ENCODE data around the gene FLRT1.

The FLRT1 gene

GRCh38 chr11:64005691-64006090 lies 30.0 kb upstream of the FLRT1 start:
- in situ Hi-C loops (cut with MboI; ENCODE audit: low sequenced_read_pairs) = no loop called here

DNA sequence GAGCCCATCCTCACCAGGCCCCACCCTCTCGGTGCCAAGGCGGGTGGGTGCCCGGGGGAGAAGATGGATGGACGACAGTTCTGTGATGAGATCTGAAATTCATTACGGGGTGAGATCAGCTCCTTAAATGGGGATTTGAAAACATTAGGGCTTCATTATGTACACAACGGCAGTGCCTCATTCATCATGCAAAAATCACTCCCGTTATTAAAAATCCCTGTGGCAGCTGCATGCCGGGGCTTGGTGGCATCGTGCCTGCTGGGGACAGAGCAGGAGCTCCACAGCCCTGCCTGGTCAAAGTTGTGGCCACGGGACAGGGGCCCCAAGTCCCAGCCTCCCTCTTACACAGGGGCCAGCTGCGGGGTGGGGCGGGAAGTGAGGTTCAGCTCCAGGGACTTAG lies 29.3 kb upstream of the FLRT1 start:
- in situ Hi-C loops (cut with MboI; ENCODE audit: low sequenced_read_pairs) = no loop called here

DNA sequence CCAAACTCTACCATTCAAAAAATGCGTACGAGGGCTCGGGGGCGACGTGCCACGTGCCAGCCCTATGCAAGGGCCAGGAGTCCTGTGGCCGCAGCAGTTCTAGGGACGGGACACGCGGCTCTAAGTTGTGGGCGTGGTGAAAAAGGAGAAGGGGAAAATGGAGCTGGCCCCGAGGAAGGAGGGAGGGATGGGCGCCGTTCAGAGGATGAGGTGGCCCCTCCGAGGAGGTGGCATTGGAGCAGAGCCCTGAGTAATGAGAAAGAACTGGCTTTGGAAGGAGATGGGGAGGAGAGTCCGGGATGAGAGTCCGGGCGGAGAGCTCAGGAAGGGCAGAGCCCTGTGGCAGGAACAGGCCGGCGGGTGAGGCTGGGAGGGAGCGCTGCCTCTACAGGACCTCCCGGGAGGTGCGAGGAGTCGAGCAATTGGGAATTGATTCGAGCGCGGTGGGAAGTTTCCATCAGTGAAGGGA lies 28.5 kb upstream of the FLRT1 start:
- in situ Hi-C loops (cut with MboI; ENCODE audit: low sequenced_read_pairs) = no loop called here

GRCh38 chr11:64007629-64008282 lies 28.0 kb upstream of the FLRT1 start:
- in situ Hi-C loops (cut with MboI; ENCODE audit: low sequenced_read_pairs) = no loop called here

DNA sequence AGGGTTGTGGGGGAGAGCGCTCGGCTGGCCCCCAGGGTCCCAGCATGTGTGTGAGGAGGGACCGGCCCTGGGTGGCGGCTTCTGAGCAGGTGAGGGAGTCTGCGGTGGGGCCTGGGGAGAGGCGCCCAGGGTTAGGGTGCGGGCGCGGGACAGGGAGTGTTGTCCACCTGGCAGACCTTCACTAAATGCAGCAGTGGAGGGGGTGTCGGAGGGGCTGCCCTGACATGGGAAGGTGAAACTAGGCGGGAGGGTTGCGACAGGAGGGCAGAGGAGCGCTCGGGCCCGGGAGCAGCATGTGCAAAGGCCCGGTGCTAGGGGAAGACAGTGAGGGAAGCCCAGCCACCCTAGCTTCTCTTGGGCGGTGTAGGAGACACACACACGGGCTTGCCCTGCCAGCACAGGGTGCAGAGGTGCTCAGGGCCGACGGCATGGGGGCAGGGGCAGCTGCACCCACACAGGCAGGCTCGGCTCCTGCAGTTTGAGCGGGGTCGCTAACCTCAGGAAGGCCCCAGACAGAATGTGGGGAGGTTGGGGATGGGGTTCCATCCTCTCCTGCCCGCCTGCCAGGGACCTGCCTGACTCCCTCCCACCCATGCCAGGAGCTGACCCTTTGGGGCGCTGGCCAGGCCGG lies 27.3 kb upstream of the FLRT1 start:
- in situ Hi-C loops (cut with MboI; ENCODE audit: low sequenced_read_pairs) = no loop called here

DNA sequence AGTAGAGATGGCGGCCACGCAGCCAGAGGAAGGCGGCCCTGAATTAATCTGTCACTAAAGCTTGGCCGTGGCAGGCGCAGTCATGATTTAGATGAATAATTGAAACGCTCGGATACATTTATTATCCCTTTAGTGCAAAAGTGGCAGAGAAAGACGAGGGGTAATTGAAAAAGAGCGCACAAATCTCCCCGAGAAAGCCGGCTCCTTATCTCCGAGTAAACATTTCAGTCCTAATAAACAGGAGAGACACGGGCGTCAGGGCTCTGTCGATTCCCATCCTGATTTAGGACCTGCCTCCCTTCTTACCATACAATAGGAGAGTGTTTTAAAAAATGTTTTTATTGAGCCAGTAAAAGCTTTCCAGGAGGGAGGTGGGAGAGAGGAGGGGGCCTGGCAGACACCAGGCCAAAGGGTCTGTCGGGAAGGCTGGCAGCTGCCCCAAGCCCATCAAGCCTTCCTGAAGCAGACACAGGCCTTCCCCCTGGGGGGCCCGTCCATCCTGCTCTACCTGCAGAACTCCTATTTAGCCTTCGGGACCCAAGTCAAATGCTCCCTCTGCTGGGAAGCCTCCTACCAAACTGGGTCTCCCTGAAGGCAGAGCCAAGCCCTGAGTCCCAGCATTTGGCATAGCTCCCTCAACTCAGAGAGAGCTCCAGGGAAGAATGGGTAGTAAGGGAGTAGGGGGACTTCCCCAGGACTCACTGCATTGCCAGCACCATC lies 26.7 kb upstream of the FLRT1 start:
- in situ Hi-C loops (cut with MboI; ENCODE audit: low sequenced_read_pairs) = no loop called here

DNA sequence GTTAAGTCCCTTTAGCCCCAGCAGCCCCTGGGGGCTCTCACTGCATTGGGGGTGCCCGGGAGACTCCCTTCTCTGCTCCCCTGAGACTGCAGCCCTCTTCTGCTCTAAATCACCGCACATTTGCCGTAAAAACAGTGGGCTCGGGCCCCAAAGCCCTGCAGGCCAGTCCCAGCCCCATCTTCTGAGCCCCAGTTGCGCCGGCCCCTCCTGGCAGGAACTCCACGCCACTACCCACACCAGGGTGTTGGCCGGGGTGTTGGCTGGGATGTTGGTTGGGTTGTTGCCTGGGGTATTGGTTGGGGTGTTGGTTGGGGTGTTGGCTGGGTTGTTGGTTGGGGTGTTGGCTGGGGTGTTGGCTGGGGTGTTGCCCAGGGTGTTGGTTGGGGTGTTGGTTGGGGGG lies 26.0 kb upstream of the FLRT1 start:
- in situ Hi-C loops (cut with MboI; ENCODE audit: low sequenced_read_pairs) = no loop called here

DNA sequence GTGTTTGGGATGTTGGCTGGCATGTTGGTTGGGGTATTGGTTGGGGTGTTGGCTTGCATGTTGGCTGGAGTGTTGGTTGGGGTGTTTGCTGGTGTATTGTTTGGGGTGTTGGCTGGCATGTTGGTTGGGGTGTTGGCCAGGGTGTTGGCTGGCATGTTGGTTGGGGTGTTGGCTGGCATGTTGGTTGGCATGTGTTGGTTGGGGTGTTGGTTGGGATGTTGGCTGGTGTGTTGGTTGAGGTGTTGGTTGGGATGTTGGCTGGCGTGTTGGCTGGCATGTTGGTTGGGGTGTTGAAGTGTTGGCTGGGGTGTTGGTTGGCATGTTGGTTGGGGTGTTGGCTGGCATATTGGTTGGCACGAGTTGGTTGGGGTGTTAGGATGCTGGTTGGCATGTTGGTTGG lies 24.9 kb upstream of the FLRT1 start:
- in situ Hi-C loops (cut with MboI; ENCODE audit: low sequenced_read_pairs) = no loop called here

- in situ Hi-C loops (cut with MboI; ENCODE audit: low sequenced_read_pairs) = no loop called here
Observed at GRCh38 chr11:64011371-64011770, 24.4 kb upstream of the FLRT1 start.

- in situ Hi-C loops (cut with MboI; ENCODE audit: low sequenced_read_pairs) = no loop called here
Observed at GRCh38 chr11:64013141-64013896, 22.4 kb upstream of the FLRT1 start.

DNA sequence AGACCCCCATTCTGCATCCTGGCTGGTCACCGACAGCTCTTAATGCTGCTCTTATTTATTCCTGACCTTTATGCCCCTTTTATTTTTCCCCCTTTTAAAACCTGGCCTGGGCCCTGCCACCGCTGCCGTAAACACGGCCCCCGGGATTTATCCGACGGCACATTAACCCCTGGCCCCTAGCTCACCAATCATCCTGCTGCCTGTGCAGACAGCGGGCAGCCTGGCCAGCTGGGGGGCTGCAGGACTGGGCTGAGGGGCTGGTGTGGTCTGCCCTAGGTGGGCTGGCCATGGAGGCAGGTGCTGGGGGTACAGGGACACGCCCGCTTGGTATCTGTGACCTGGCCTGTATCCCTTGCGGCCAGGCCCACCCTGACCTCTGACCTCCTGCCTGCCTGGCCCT lies 21.4 kb upstream of the FLRT1 start:
- in situ Hi-C loops (cut with MboI; ENCODE audit: low sequenced_read_pairs) = no loop called here

GRCh38 chr11:64015510-64015909 lies 20.2 kb upstream of the FLRT1 start:
- in situ Hi-C loops (cut with MboI; ENCODE audit: low sequenced_read_pairs) = no loop called here

GRCh38 chr11:64015935-64016845 lies 19.5 kb upstream of the FLRT1 start:
- in situ Hi-C loops (cut with MboI; ENCODE audit: low sequenced_read_pairs) = no loop called here

- in situ Hi-C loops (cut with MboI; ENCODE audit: low sequenced_read_pairs) = no loop called here
Observed at GRCh38 chr11:64017945-64018224, 17.8 kb upstream of the FLRT1 start.

DNA sequence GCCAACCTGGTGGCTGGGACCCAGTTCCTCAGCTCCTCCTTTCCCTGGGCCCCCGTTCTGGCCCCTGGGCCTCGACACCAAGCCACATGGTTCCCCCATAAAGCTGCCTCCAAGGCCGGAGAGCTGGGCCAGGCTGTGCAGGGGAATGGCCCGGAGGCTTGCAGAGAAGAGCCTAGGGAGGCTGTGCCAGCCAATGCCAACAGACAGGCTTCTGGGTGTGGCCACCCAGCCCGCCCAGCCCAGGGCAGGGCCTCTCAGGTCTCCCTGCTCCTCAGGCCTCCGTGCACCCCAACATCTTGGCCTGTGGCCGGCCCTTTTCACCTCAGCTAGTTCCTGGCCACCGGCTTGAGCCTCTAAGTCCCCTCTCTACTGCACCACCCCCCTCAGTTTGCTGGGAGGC lies 17.4 kb upstream of the FLRT1 start:
- in situ Hi-C loops (cut with MboI; ENCODE audit: low sequenced_read_pairs) = no loop called here

DNA sequence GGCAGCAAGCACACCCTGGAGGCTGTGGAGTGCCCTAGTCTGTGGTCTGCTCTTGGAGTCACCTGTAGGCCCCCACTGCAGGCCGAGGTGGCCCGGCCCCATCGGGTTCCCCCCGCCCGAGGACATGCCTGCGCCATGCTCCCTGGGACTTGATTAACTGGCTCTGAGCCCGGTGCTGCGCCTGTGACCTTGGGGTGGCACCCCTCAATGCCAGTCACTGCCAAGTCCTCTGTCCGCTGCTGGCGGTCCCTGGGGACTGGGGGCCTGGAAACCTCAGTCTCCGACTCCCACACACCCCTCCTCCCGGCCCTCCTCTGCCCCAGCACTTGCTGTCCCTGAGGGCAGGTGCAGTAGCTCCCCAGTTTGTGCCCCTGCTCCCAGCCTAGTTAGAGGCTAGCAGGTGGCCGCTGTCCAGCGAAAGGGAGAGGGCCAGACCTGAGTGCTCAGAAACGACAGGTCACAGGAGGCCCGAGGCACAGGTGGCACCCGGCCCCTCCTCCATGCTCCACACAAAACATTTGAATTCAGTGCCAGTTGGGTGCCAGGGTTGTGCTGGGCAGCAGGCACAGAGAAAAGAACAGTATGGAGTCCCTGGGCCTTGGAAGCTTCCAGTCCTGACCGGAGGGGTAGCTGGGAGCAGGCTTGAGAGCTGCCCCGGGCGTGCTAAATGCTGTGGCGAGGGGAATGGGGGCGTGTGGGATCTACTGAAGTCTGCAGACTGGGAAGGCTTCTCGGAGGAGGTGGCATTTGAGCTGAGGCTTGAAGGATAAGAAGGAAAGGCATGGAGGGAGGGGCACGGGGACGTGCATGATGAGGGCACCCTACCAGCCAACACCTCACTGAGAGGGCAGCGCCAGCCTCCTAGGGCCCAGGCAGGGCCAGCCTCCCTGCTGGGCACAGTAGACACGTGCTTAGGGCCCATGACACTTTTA lies 16.4 kb upstream of the FLRT1 start:
- in situ Hi-C loops (cut with MboI; ENCODE audit: low sequenced_read_pairs) = no loop called here

- in situ Hi-C loops (cut with MboI; ENCODE audit: low sequenced_read_pairs) = no loop called here
Observed at GRCh38 chr11:64020976-64021756, 14.6 kb upstream of the FLRT1 start.

GRCh38 chr11:64021757-64022093 lies 14.0 kb upstream of the FLRT1 start:
- in situ Hi-C loops (cut with MboI; ENCODE audit: low sequenced_read_pairs) = no loop called here
